Hepatocyte (in vitro differentiated cells): ENCODE results near the gene MAD1L1. TPM values are rescaled to one million over a fixed set of nuclear protein-coding genes. Genes with fewer than 3 reads are reported as not detected.

Experiments
- DNase-seq: peaks from one replicate; pipeline ENCODE4 v3.0.0-alpha.2; 2016; ENCODE audit warnings: low spot score
- H2AFZ ChIP-seq: fragments of 200-600 bp; sonication (generic); 2 replicates; pipeline ENCODE4 v1.6.0; 2016; ENCODE audit warnings: antibody characterized with exemption, mild to moderate bottlenecking
- H3K27ac ChIP-seq: fragments of 200-600 bp; sonication (generic); 2 replicates; pipeline ENCODE4 v1.5.1; 2016; ENCODE audit warnings: mild to moderate bottlenecking
- H3K27me3 ChIP-seq: fragments of 200-600 bp; sonication (generic); 2 replicates; pipeline ENCODE4 v1.6.1; 2016
- H3K36me3 ChIP-seq: fragments of 200-600 bp; sonication (generic); replicated peaks from 2 replicates; pipeline ENCODE4 v1.5.1; 2016; ENCODE audit warnings: low read depth; ENCODE audit not compliant: insufficient read depth
- H3K4me1 ChIP-seq: fragments of 200-600 bp; sonication (generic); 2 replicates; pipeline ENCODE4 v1.5.1; 2016; ENCODE audit warnings: mild to moderate bottlenecking, moderate library complexity; ENCODE audit not compliant: insufficient read depth
- H3K4me2 ChIP-seq: fragments of 200-600 bp; sonication (generic); 2 replicates; pipeline ENCODE4 v1.6.0; 2016
- H3K4me3 ChIP-seq: fragments of 200-600 bp; sonication (generic); 2 replicates; pipeline ENCODE4 v1.5.1; 2016; ENCODE audit warnings: mild to moderate bottlenecking
- H3K79me2 ChIP-seq: fragments of 200-600 bp; sonication (generic); 2 replicates; pipeline ENCODE4 v1.6.0; 2017; ENCODE audit warnings: mild to moderate bottlenecking
- H3K9me2 ChIP-seq: fragments of 200-600 bp; sonication (generic); replicated peaks from 2 replicates; pipeline ENCODE4 v1.6.0; 2017; ENCODE audit warnings: mild to moderate bottlenecking; ENCODE audit not compliant: insufficient read depth
- H3K9me3 ChIP-seq: fragments of 200-600 bp; sonication (generic); 2 replicates; pipeline ENCODE4 v1.5.1; 2016; ENCODE audit warnings: low read depth, mild to moderate bottlenecking
- H4K20me1 ChIP-seq: fragments of 200-600 bp; sonication (generic); 2 replicates; pipeline ENCODE4 v1.6.0; 2016; ENCODE audit warnings: mild to moderate bottlenecking; ENCODE audit not compliant: insufficient read depth, poor library complexity, severe bottlenecking
- CTCF ChIP-seq: fragments of 200-600 bp; sonication (generic); IDR thresholded peaks from 2 replicates; pipeline ENCODE4 v1.5.1; 2016; ENCODE audit warnings: antibody characterized with exemption, mild to moderate bottlenecking; ENCODE audit not compliant: poor library complexity
- EZH2 ChIP-seq: fragments of 200-600 bp; sonication (generic); IDR thresholded peaks from 2 replicates; pipeline ENCODE4 v1.6.1; 2016; ENCODE audit warnings: antibody characterized with exemption, mild to moderate bottlenecking, borderline replicate concordance
- EZH2phosphoT487 ChIP-seq: fragments of 200-600 bp; sonication (generic); IDR thresholded peaks from one replicate; pipeline ENCODE4 v1.6.1; 2018; ENCODE audit warnings: antibody characterized with exemption, mild to moderate bottlenecking, low read depth, moderate library complexity; ENCODE audit not compliant: unreplicated experiment, severe bottlenecking
- WGBS: methylation state at CpG from one replicate; pipeline ENCODE4 v1.1.6; 2016; ENCODE audit warnings: low lambda C conversion rate; ENCODE audit errors: missing lambda C conversion rate; 5-methylcytosine and 5-hydroxymethylcytosine counted together
- polyA plus RNA-seq: library from polyadenylated mRNA; unstranded; fragments of >200 nt; fragmentation: Nextera tagmentation; extraction: Ambion mirVana; gene quantifications from 2 replicates; pipeline ENCODE4 v1.2.1, GENCODE V29; 2016
- total RNA-seq: library from RNA; depleted of rRNA; stranded (reverse); fragments of >200 nt; gene quantifications from 2 replicates; pipeline ENCODE4 v1.2.3, GENCODE V29; 2014

Gene MAD1L1
- total and polyA plus RNA-seq, 2 experiments from 2014 or later = 30.7 to 31.0 TPM

- no peaks in the 10 kb centered on the region for H3K9me3 ChIP-seq
- no peak overlapping the region for H3K4me2 ChIP-seq
- TF ChIP-seq EZH2 = no peak
- no peaks in the 10 kb centered on the region for H3K4me1 ChIP-seq
- DNase-seq = no peak
- H3K9me2 ChIP-seq = no peaks in the 10 kb centered on the region
- no peaks in the 10 kb centered on the region for H3K79me2 ChIP-seq
- 92% methylated on average over 14 of the region's 20 CpGs for WGBS
- no peak overlapping the region for H2AFZ ChIP-seq
- H3K36me3 ChIP-seq = no peaks in the 10 kb centered on the region
- H3K27me3 ChIP-seq = no peaks in the 10 kb centered on the region
- H3K27ac ChIP-seq = no peak overlapping the region
- H3K4me3 ChIP-seq = no peak overlapping the region
- no peaks in the 10 kb centered on the region for H4K20me1 ChIP-seq
These were observed 93.6 kb downstream of the MAD1L1 start for GRCh38 chr7:2139004-2139699.

DNA sequence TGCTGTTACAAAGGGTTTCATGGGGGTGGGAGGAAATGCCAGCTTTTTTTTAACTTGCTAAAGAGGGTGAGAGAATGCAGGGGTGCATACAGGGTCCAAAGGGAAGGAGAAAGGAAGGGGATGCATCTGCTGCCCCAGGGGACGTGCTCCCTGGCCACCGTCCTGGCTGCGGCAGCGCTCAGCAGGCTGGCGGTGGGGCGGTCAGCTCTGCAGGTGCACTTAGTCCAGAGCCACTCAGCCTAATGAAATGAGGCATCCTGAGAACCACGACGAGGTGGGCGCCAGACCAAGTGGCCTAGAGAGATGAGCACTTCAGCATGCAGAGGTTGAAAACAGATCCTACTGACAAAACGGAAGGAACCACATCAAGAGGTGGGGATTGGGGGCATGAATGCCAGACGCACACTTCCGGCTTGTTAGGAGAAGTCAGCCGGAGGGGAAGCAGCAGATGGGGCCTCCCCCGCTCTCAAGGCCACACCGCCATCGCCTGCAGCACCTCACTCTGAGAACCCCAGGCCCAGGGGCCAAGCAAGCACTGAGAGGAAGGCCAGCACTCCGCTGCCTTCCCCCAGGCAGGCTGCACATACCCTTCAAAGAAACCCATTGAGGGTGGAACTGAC, 94.5 kb downstream of the MAD1L1 start:
- 94% methylated on average over 16 of the region's 17 CpGs for WGBS
- Histone ChIP-seq H3K4me2 (no peak overlapping the region), H3K79me2 (no peaks in the 10 kb centered on the region), H3K9me2 (no peaks in the 10 kb centered on the region), H3K36me3 (no peaks in the 10 kb centered on the region), H4K20me1 (no peaks in the 10 kb centered on the region), H3K9me3 (no peaks in the 10 kb centered on the region), H3K27me3 (no peaks in the 10 kb centered on the region), H3K4me1 (no peaks in the 10 kb centered on the region), H3K27ac (no peak overlapping the region), H3K4me3 (no peak overlapping the region), H2AFZ (no peak overlapping the region)
- DNase-seq = no peak
- TF ChIP-seq CTCF (no peak), EZH2 (no peak), EZH2phosphoT487 (no peak)

- no peaks in the 10 kb centered on the region for H3K36me3 ChIP-seq
- H4K20me1 ChIP-seq = no peaks in the 10 kb centered on the region
- no peaks in the 10 kb centered on the region for H3K27me3 ChIP-seq
- H3K79me2 ChIP-seq = no peaks in the 10 kb centered on the region
- no peak overlapping the region for H2AFZ ChIP-seq
- no peak overlapping the region for H3K4me2 ChIP-seq
- H3K4me3 ChIP-seq = no peak overlapping the region
- H3K27ac ChIP-seq = no peak overlapping the region
- H3K9me2 ChIP-seq = no peaks in the 10 kb centered on the region
- TF ChIP-seq EZH2phosphoT487 = no peak
- TF ChIP-seq EZH2 = no peak
- WGBS = 92% methylated on average over 5 of the region's 5 CpGs
- no peaks in the 10 kb centered on the region for H3K4me1 ChIP-seq
- DNase-seq = no peak
- H3K9me3 ChIP-seq = no peaks in the 10 kb centered on the region
These were observed 98.0 kb downstream of the MAD1L1 start for GRCh38 chr7:2134740-2135139.

- H3K27me3 ChIP-seq = no peaks in the 10 kb centered on the region
- TF ChIP-seq EZH2phosphoT487 = no peak
- TF ChIP-seq CTCF = no peak
- no peak for TF ChIP-seq EZH2
- H3K4me2 ChIP-seq = no peak overlapping the region
- H3K36me3 ChIP-seq = no peaks in the 10 kb centered on the region
- H3K27ac ChIP-seq = no peak overlapping the region
- 96% methylated on average over 33 of the region's 33 CpGs for WGBS
- H4K20me1 ChIP-seq = no peaks in the 10 kb centered on the region
- H3K9me3 ChIP-seq = no peaks in the 10 kb centered on the region
- H3K79me2 ChIP-seq = no peaks in the 10 kb centered on the region
- H2AFZ ChIP-seq = no peak overlapping the region
- no peak for DNase-seq
- H3K4me3 ChIP-seq = no peak overlapping the region
- no peaks in the 10 kb centered on the region for H3K4me1 ChIP-seq
- no peaks in the 10 kb centered on the region for H3K9me2 ChIP-seq
These were observed 100.5 kb downstream of the MAD1L1 start for GRCh38 chr7:2132243-2132642.
